SK-N-SH (cell line): Measurements from ENCODE around the gene FLRT1. TPM values are rescaled to one million over a fixed set of nuclear protein-coding genes. Genes with fewer than 3 reads are reported as not detected.

Experiments
- CTCF ChIA-PET: fragments of 300-600, 350-600 bp; formaldehyde crosslinking; extraction: SDS; loops from one replicate; lab custom pipeline; 2021; lab: Yijun Ruan, JAX
- POLR2A ChIA-PET: fragments of 350-600 bp; sonication (Branson Sonifier 250); formaldehyde crosslinking; extraction: SDS; loops from one replicate; lab custom pipeline; 2020; ENCODE audit warnings: antibody characterized with exemption, inconsistent platforms; lab: Yijun Ruan, JAX
- DNase-seq: peaks from one replicate; pipeline ENCODE4 v3.0.0; 2012
- H2AFZ ChIP-seq: fragments of 200-600 bp; sonication (generic); 2 replicates; pipeline ENCODE4 v1.8.1; 2016; ENCODE audit warnings: antibody characterized with exemption, mild to moderate bottlenecking, low read depth
- H3F3A ChIP-seq: fragments of 200-600 bp; sonication (generic); replicated peaks from 2 replicates; pipeline ENCODE3; 2016; ENCODE audit warnings: antibody characterized with exemption, mild to moderate bottlenecking; ENCODE audit not compliant: insufficient read depth
- H3K27ac ChIP-seq, 2 experiments: fragments of 200-500 bp in 1 of 2; fragments of 200-600 bp in 1 of 2; sonication (Bioruptor generic) in 1 of 2; sonication (generic), shearing (Covaris generic) in 1 of 2; 2 replicates each; pipeline versions ENCODE4 v1.5.1 to v1.6.1; 2014 to 2016; ENCODE audit warnings: low read depth in 2 of 2, inconsistent platforms in 1 of 2, low read length in 1 of 2, mild to moderate bottlenecking in 1 of 2, mixed read lengths in 1 of 2
- H3K27me3 ChIP-seq: fragments of 200-600 bp; sonication (generic), shearing (Covaris generic); 2 replicates; pipeline ENCODE4 v1.6.1; 2016; ENCODE audit warnings: mixed run types; ENCODE audit not compliant: insufficient read depth
- H3K36me3 ChIP-seq, 2 experiments: fragments of 200-500 bp in 1 of 2; fragments of 200-600 bp in 1 of 2; sonication (Bioruptor generic) in 1 of 2; sonication (generic) in 1 of 2; replicated peaks in 1 of 2; 2 replicates each; pipeline versions ENCODE3 to v1.5.1; 2014 to 2016; ENCODE audit warnings: low read length in 1 of 2, mild to moderate bottlenecking in 1 of 2; ENCODE audit not compliant: insufficient read depth in 2 of 2, control insufficient read depth in 1 of 2
- H3K4me1 ChIP-seq, 2 experiments: fragments of 200-500 bp in 1 of 2; fragments of 200-600 bp in 1 of 2; sonication (Bioruptor generic) in 1 of 2; sonication (generic), shearing (Covaris generic) in 1 of 2; 2 replicates each; pipeline versions ENCODE4 v1.5.1 to v1.6.1; 2014 to 2016; ENCODE audit warnings: low read depth in 1 of 2, low read length in 1 of 2, mixed run types in 1 of 2; ENCODE audit not compliant: insufficient read depth in 2 of 2, control insufficient read depth in 1 of 2
- H3K4me2 ChIP-seq: fragments of 200-600 bp; sonication (generic), shearing (Covaris generic); 2 replicates; pipeline ENCODE4 v1.6.1; 2017; ENCODE audit warnings: mixed run types
- H3K4me3 ChIP-seq, 2 experiments: fragments of 200-500 bp in 1 of 2; fragments of 200-600 bp in 1 of 2; sonication (Bioruptor generic) in 1 of 2; sonication (generic), shearing (Covaris generic) in 1 of 2; 2 replicates each; pipeline versions ENCODE4 v1.5.1 to v1.8.1; 2014 to 2016; ENCODE audit warnings: low read depth in 2 of 2, inconsistent platforms in 1 of 2, low read length in 1 of 2, mild to moderate bottlenecking in 1 of 2, mixed read lengths in 1 of 2, moderate library complexity in 1 of 2
- H3K79me2 ChIP-seq: fragments of 200-600 bp; sonication (generic); 2 replicates; pipeline ENCODE4 v1.8.1; 2017; ENCODE audit warnings: mild to moderate bottlenecking; ENCODE audit not compliant: insufficient read depth
- H3K9ac ChIP-seq: fragments of 200-600 bp; sonication (generic); 2 replicates; pipeline ENCODE4 v1.6.1; 2017; ENCODE audit warnings: mixed run types
- H3K9me2 ChIP-seq: fragments of 200-600 bp; sonication (generic); 2 replicates; pipeline ENCODE4 v1.6.1; 2017; ENCODE audit warnings: mixed run types
- H3K9me3 ChIP-seq: fragments of 200-600 bp; sonication (generic); 2 replicates; pipeline ENCODE4 v1.6.1; 2017; ENCODE audit warnings: mixed run types, mild to moderate bottlenecking, moderate library complexity
- H4K20me1 ChIP-seq: fragments of 200-600 bp; sonication (generic); 2 replicates; pipeline ENCODE4 v1.6.1; 2017; ENCODE audit warnings: mild to moderate bottlenecking, mixed run types; ENCODE audit not compliant: insufficient read depth
- GATA2 ChIP-seq: sonication (generic); formaldehyde crosslinking; IDR thresholded peaks from 2 replicates; pipeline ENCODE4 v1.5.0; 2020; ENCODE audit warnings: mild to moderate bottlenecking, missing genetic modification reagents
- MXI1 ChIP-seq: IDR thresholded peaks from 2 replicates; pipeline ENCODE4 v1.6.1; 2012; ENCODE audit warnings: mild to moderate bottlenecking, low read depth, low read length, improper control_type of control experiment
- POLR2AphosphoS5 ChIP-seq: IDR thresholded peaks from 2 replicates; pipeline ENCODE4 v1.6.1; 2012; ENCODE audit warnings: low read depth, low read length
- RAD21 ChIP-seq: IDR thresholded peaks from 2 replicates; pipeline ENCODE4 v1.6.1; 2012; ENCODE audit warnings: mild to moderate bottlenecking, low read length
- SIN3A ChIP-seq: IDR thresholded peaks from 2 replicates; pipeline ENCODE4 v1.6.1; 2012; ENCODE audit warnings: low read depth, mild to moderate bottlenecking, low read length, moderate library complexity, borderline replicate concordance
- SMC3 ChIP-seq: IDR thresholded peaks from 2 replicates; pipeline ENCODE4 v1.6.1; 2012; ENCODE audit warnings: low read depth, low read length, improper control_type of control experiment
- TEAD4 ChIP-seq: IDR thresholded peaks from 2 replicates; pipeline ENCODE4 v1.4.0; 2012; ENCODE audit warnings: mild to moderate bottlenecking, borderline replicate concordance; ENCODE audit not compliant: insufficient read depth
- WGBS: methylation state at CpG from one replicate; pipeline ENCODE4 v1.1.6; 2017; ENCODE audit warnings: low lambda C conversion rate; 5-methylcytosine and 5-hydroxymethylcytosine counted together
- polyA plus RNA-seq, 3 experiments: library from polyadenylated mRNA; depleted of rRNA; stranded (reverse); fragments of >200 nt; gene quantifications; 2 replicates each; pipeline ENCODE4 v1.2.3, GENCODE V29; 2012
- TF ChIP-seq, protein P1 (sequence below): IDR thresholded peaks from 2 replicates; pipeline ENCODE4 v1.4.0; 2012; ENCODE audit warnings: low read depth, borderline replicate concordance
- TF ChIP-seq, protein P2 (sequence below): fragments of 150-350 bp; IDR thresholded peaks from 2 replicates; pipeline ENCODE4 v1.6.1; 2016; ENCODE audit warnings: mild to moderate bottlenecking, low read depth, low read length
- TF ChIP-seq, protein P3 (sequence below): fragments of 150-350 bp; IDR thresholded peaks from 2 replicates; pipeline ENCODE4 v1.6.1; 2017; ENCODE audit warnings: antibody characterized with exemption, low read length, low read depth, borderline replicate concordance
- TF ChIP-seq, protein P4 (sequence below): IDR thresholded peaks from 2 replicates; pipeline ENCODE4 v1.6.1; 2012; ENCODE audit warnings: mild to moderate bottlenecking, low read depth, low read length, moderate library complexity

The FLRT1 gene
- polyA plus RNA-seq, 1 of the 3 experiments (the other 2 are of a cell fraction), result 0.03 TPM

DNA sequence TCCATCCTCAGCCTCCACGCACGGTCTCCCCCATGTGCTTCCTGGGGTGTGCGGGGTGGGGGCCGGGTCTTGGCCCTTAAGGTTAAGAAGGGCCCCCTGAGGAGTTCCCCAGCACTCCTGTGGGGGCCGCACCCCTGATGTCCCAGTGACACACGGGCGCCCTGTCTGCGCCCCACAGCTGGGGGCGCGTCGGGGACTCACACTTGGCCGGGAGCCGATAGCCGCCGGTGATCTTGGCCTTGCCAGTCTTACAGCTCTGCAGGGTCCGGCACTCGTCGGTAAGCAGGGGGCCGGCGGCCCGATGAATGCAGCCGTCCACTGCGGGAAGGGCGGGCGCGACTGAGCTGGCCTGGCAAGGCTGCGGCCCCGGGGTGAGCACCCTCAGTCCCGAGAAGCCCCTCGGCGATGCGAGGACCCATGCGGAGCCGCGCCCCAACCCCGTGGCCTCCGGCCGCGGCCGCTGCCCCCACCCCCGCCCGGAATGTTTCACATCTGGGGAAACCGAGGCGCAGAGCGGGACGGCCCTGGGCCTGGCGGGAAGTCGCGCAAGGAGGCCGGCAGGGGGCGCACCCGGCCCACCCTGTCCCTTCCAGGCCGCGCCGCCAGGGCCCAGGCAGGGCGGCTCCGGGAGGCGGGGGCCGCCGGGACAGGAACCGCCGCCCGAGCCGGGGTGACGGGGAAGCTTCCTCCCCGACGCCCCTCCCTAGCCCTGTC is 35.5 kb upstream of the FLRT1 start:
- H4K20me1 ChIP-seq, result peaks cover 17% of the 10 kb centered on the region
- H3K9me3 ChIP-seq, result no peaks in the 10 kb centered on the region
- TF ChIP-seq, protein P1, sequence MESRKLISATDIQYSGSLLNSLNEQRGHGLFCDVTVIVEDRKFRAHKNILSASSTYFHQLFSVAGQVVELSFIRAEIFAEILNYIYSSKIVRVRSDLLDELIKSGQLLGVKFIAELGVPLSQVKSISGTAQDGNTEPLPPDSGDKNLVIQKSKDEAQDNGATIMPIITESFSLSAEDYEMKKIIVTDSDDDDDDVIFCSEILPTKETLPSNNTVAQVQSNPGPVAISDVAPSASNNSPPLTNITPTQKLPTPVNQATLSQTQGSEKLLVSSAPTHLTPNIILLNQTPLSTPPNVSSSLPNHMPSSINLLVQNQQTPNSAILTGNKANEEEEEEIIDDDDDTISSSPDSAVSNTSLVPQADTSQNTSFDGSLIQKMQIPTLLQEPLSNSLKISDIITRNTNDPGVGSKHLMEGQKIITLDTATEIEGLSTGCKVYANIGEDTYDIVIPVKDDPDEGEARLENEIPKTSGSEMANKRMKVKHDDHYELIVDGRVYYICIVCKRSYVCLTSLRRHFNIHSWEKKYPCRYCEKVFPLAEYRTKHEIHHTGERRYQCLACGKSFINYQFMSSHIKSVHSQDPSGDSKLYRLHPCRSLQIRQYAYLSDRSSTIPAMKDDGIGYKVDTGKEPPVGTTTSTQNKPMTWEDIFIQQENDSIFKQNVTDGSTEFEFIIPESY, result no peak
- TF ChIP-seq, protein P2, sequence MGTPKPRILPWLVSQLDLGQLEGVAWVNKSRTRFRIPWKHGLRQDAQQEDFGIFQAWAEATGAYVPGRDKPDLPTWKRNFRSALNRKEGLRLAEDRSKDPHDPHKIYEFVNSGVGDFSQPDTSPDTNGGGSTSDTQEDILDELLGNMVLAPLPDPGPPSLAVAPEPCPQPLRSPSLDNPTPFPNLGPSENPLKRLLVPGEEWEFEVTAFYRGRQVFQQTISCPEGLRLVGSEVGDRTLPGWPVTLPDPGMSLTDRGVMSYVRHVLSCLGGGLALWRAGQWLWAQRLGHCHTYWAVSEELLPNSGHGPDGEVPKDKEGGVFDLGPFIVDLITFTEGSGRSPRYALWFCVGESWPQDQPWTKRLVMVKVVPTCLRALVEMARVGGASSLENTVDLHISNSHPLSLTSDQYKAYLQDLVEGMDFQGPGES, result no peak
- no peak for TF ChIP-seq SMC3
- no peak for TF ChIP-seq TEAD4
- no peak for TF ChIP-seq POLR2AphosphoS5
- TF ChIP-seq MXI1, result no peak
- TF ChIP-seq, protein P3, sequence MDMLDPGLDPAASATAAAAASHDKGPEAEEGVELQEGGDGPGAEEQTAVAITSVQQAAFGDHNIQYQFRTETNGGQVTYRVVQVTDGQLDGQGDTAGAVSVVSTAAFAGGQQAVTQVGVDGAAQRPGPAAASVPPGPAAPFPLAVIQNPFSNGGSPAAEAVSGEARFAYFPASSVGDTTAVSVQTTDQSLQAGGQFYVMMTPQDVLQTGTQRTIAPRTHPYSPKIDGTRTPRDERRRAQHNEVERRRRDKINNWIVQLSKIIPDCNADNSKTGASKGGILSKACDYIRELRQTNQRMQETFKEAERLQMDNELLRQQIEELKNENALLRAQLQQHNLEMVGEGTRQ, result no peak
- TF ChIP-seq RAD21, result no peak
- TF ChIP-seq, protein P4, sequence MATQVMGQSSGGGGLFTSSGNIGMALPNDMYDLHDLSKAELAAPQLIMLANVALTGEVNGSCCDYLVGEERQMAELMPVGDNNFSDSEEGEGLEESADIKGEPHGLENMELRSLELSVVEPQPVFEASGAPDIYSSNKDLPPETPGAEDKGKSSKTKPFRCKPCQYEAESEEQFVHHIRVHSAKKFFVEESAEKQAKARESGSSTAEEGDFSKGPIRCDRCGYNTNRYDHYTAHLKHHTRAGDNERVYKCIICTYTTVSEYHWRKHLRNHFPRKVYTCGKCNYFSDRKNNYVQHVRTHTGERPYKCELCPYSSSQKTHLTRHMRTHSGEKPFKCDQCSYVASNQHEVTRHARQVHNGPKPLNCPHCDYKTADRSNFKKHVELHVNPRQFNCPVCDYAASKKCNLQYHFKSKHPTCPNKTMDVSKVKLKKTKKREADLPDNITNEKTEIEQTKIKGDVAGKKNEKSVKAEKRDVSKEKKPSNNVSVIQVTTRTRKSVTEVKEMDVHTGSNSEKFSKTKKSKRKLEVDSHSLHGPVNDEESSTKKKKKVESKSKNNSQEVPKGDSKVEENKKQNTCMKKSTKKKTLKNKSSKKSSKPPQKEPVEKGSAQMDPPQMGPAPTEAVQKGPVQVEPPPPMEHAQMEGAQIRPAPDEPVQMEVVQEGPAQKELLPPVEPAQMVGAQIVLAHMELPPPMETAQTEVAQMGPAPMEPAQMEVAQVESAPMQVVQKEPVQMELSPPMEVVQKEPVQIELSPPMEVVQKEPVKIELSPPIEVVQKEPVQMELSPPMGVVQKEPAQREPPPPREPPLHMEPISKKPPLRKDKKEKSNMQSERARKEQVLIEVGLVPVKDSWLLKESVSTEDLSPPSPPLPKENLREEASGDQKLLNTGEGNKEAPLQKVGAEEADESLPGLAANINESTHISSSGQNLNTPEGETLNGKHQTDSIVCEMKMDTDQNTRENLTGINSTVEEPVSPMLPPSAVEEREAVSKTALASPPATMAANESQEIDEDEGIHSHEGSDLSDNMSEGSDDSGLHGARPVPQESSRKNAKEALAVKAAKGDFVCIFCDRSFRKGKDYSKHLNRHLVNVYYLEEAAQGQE, result no peak
- TF ChIP-seq SIN3A, result no peak
- no peak for TF ChIP-seq GATA2 (CRISPR knock-in tag)
- H3K4me3 ChIP-seq, result no peak overlapping the region
- H3K4me2 ChIP-seq, result no peak overlapping the region
- whole genome bisulfite sequencing, result 94% methylated on average over 10 of the region's 67 CpGs
- no peaks in the 10 kb centered on the region for H3K9me2 ChIP-seq
- no peak overlapping the region for H3K9ac ChIP-seq
- H3K4me1 ChIP-seq, result peaks cover 0 to 2% of the 10 kb centered on the region in 2 experiments; a peak in 1 of 4 replicates
- H3F3A ChIP-seq, result no peaks in the 10 kb centered on the region
- H3K27me3 ChIP-seq, result no peaks in the 10 kb centered on the region
- ChIA-PET CTCF (interaction anchor here (0.8 to 1.9 kb wide), 3 partner anchors 11 to 152 kb away, joined by 3 to 8 read pairs (median 5); no protein-coding TSS in a partner anchor), POLR2A (interaction anchor here (0.7 to 1.6 kb wide), 2 partner anchors 9 to 26 kb away, joined by 3 to 4 read pairs; partner anchors contain the start of gene COX8A)
- no peaks in the 10 kb centered on the region for H3K79me2 ChIP-seq
- peaks cover 0 to 43% of the 10 kb centered on the region in 2 experiments for H3K36me3 ChIP-seq
- H2AFZ ChIP-seq, result no peak overlapping the region
- no peak overlapping the region for H3K27ac ChIP-seq
- DNase-seq, result peak; percentile 44
